Endometrial microvascular endothelial cells (primary cell): ENCODE data around the gene PLD6. TPM values are rescaled to one million over a fixed set of nuclear protein-coding genes. Genes with fewer than 3 reads are reported as not detected.
"Not testable (repeated sequence)": the region's sequence is repeated elsewhere in the genome, so short reads cannot be mapped to it uniquely, and the experiment has no call there.

Source experiments
- in situ Hi-C: cut with HindIII; loops from 2 replicates; pipeline ENCODE4 v1.10.0; 2017; ENCODE audit warnings: low sequenced_read_pairs, low pct_unique_long_range_greater_than_20kb; ENCODE audit errors: inconsistent ontology term
- total RNA-seq: library from RNA; depleted of rRNA; stranded (reverse); fragments of >200 nt; gene quantifications from one replicate; pipeline ENCODE4 v1.2.3, GENCODE V29; 2015; ENCODE audit errors: inconsistent ontology term

PLD6 gene, protein sequence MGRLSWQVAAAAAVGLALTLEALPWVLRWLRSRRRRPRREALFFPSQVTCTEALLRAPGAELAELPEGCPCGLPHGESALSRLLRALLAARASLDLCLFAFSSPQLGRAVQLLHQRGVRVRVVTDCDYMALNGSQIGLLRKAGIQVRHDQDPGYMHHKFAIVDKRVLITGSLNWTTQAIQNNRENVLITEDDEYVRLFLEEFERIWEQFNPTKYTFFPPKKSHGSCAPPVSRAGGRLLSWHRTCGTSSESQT
- 5.4 TPM for total RNA-seq

DNA sequence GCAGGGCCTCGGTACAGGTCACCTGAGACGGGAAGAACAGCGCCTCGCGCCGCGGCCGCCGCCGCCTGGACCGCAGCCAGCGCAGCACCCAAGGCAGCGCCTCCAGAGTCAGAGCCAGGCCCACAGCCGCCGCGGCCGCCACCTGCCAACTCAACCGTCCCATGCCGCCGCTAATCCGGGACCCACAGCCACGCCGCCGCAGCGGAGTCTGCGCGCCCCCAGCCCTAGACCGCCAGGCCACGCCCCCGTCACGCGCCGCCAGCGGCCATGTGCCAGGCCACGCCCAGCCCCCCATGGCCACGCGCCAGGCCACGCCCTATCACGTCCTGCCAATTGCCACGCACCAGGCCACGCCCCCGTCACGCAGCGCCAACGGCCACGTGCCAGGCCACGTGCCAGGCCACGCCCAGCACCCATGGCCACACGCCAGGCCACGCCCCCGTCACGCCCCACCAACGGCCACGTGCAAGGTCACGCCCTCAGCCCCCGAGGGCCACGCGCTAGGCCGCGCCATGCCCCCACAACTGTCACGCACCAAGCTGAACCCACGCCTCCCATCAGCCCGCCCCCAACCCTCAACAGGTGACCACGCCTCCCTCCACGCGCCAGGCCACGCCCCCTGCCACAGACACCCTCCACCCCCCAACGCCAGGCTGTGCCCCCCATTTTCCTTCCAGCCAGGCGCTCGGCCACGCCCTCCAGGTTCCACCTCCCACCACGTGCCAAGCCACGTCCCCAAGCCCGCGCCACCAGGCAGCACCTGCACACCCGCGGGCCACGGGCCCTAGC, at the start of gene PLD6:
Gene PLD6 (minus strand): TSS at position 210 of the 789 bp plus-strand sequence. CDS start 47 bp downstream, at position 163.
- in situ Hi-C loops, result no loop called here

DNA sequence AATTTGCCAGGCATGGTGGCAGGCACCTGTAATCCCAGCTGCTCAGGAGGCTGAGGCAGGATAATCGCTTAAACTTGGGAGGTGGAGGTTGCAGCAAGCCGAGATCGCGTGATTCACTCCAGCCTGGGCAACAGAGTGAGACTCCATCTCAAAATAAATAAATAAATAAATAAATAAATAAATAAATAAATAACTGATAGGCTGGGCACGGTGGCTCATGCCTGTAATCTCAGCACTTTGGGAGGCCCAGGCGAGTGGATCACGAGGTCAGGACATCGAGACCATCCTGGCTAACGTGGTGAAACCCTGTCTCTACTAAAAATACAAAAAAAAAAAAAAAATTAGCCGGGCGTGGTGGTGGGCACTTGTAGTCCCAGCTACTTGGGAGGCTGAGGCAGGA, 49.6 kb upstream of the PLD6 start:
- in situ Hi-C loops, result not testable (repeated sequence)

DNA sequence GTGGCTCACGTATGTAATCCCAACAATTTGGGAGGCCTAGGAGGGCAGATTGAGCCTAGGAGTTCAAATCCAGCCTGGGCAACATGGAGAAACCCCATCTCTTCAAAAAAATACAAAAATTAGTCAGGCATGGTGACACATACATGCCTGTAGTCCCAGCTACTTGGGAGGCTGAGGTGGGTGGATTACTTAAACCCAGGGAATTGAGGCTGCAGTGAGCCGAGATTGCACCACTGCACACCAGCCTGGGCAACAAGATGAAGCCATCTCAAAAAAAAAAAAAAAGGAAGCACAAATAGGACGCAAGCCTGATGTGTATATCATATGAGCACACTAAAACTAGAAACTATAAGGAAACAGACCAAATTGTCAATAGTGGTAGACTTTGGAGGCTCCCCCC, 47.9 kb upstream of the PLD6 start:
- in situ Hi-C loops, result no loop called here

DNA sequence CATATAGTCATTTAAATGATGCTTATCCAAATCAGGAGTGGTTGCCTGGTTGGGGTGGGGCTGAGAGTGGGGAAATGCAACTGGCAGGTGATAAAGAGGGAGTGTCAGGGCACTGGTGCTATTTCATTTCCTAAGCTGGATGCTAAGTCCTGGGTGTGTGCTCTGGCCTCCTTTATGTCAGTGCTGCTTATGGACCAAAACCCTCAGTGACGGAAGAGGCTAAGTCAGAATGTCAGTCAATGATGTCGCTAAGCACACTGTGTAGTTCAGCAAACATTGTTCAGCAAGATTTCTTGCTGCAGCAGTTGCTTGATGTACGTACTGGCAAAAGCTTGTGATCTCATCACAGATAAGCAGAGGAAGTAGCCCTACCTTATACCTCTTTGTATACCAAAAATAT, 47.3 kb upstream of the PLD6 start:
- in situ Hi-C loops, result no loop called here

DNA sequence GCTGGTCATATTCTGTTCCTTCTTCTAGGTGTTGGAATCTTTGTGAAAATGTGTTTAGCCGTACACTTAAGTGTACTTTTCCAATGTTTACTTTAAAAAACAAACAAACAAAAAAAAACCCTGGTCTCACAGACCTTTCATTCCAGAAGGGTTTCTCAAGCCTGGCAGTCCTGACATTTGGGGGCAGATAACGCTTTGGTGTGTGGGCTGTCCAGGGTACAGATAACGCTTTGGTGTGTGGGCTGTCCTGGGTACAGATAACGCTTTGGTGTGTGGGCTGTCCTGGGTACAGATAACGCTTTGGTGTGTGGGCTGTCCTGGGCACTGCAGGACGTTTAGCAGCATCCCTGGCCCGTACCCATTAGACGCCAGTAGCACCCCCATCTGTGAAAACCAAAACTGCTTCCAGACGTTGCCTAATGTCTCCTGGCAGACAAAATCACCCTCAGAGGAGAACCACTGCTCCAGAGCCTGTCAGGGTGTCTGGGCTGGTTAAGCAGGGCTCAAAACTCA, 46.1 kb upstream of the PLD6 start:
- in situ Hi-C loops, result no loop called here

DNA sequence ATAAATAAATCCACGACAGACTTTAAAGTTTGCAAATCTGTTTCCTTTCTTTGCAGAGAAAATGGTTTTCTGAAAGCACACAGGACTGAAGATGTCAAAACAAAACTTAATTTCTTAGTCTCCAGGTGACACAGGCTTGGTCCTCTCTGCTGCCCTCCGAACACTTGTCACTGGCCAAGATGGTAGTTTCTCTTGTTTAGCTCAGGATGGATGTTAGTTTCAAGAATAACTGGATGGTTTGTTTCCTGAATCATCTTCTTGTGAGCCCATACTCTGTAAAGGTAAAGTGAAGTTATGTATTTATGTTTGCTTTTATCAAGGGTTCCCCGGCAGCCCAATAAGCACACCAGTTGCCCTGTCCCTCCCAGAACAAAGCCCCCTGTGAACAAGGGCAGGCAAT, 40.7 kb upstream of the PLD6 start:
- in situ Hi-C loops, result no loop called here

DNA sequence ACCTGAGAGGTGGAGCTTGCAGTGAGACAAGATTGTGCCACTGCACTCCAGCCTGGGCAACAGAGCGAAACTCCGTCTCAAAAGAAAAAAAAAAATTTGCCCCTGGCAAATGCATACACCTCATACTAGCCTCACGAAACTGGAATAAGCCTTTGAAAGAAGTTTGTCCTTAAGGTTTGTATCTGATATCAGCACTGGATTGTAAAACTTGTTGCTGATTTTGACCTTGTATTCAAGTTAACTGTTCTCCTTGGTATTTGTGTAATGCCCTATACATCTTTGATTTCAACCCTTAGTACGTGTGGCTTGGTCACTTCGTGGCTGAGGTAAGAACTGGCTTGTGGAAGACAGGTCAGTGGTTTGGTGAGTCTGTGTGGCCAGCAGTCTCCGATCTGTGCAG, 37.0 kb upstream of the PLD6 start:
- in situ Hi-C loops, result no loop called here

DNA sequence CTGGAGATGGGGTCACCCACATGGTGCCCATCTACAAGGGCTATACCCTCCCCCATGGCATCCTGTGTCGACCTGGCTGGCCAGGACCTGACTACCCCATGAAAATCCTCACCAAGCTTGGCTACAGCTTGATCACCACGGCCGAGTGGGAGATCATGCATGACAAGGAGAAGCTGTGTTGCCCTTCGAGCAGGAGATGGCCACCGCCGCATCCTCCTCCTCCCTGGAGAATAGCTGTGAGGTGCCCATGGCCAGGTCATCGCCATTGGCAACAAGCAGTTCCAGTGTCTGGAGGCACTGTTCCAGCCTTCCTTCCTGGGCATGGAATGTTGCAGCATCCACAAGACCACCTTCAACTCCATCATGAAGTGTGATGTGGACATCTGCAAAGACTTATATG, 36.1 kb upstream of the PLD6 start:
- in situ Hi-C loops, result no loop called here

DNA sequence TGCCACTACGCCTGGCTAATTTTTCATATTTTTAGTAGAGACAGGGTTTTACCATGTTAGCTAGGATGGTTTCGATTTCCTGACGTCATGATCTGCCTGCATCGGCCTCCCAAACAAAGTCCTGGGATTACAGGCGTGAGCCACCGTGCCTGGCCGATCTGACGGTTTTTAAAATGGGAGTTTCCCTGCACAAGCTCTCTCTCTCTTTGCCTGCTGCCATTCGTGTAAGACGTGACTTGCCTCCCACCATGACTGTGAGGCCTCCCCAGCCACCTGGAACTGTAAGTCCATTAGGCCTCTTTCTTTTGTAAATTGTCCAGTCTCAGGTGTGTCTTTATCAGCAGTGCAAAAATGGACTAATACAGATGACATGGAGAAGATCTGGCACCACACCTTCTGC, 35.5 kb upstream of the PLD6 start:
- in situ Hi-C loops, result no loop called here

DNA sequence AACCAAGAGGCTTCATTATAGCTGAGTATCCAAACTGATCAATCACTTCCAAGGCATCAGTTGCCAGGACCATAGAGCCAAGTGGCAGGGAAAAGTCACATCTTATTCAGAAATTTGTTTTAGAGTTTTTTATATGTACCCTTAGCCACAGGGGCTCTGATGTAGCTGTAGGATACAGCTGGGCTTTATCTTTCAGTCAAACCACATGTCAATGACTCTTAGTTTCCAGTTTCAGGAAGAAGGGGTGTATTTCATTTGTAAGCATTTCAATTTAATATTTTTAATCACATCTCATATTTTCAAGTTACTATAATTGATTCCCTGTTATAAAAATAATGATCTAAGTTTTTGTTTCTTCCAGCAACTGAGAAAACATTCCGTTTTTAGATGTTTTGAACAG, 33.7 kb upstream of the PLD6 start:
- in situ Hi-C loops, result no loop called here

DNA sequence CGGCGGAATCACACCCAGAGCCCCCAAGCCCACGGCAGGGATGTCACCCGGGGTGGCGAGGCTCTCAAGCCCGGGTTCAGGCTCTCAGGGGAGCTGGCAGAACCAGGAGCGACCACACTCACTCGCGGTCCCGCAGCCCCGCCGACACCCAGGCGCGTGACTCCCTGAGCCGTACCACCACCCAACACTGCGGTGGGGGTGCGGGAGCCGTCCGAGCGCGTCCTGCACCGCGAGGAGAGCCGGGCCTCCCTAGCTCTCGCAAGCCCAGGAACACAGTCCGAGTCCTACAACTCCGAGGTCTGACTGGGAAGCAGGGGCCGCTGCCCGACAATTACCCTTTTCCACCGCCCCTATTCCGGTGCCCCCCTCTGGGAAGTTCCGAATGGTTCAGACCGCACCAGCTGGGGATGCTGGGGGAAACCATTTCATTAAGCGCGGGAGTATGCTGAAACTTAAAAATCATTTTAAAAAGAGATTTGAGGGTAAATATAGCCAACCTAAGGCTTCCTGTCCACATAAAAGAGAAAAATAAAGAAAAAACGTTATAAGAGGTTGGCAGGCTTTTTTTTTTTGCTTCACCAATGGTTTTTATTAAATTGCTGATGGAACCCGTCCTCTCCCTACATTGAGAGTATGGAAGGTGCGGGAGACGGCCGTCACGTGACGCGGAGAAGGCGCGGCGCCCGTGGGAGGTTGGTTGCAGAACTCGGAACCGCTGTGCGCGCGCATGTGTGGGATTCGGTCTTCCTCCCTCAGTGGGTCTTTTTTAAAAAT, 31.1 kb upstream of the PLD6 start, which contains the start of gene FLCN:
Gene FLCN (minus strand): TSS at position 143 of the 774 bp plus-strand sequence. CDS start 9,031 bp downstream, outside the sequence.
- in situ Hi-C loops, result no loop called here

DNA sequence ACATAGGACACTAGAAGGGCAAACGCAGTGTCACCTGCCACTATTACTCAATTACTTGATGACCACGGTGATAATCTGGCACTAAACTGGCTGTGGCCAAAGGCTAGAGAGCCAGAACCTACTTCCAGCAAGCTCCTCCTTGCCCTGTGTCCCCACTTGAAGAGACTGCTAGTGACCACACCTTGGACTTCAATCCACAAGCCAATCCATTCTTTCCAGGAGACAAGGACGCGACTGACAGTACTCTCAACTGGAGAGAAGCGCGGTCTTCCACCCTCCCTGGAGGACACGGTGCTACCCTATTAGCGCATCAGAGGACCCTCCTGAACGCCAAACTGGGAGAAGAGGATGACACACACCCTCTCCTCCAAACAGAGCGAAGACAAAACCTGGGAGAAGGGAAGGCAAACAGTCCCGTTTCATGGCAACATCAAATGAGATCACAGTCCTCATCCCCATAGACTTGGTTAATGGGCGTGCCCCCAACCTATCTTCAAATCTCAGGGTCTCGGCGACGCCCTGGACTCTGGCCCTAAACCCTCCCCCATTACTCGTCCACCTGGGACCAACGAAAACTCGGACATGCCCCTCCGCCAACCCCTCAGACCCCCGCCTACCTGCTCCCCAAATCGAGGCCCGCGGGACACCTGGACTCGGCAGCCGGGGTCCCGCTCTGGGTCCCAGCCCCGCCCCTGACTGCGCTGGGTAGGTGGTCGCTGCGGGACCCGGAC, 30.3 kb upstream of the PLD6 start:
- in situ Hi-C loops, result no loop called here

DNA sequence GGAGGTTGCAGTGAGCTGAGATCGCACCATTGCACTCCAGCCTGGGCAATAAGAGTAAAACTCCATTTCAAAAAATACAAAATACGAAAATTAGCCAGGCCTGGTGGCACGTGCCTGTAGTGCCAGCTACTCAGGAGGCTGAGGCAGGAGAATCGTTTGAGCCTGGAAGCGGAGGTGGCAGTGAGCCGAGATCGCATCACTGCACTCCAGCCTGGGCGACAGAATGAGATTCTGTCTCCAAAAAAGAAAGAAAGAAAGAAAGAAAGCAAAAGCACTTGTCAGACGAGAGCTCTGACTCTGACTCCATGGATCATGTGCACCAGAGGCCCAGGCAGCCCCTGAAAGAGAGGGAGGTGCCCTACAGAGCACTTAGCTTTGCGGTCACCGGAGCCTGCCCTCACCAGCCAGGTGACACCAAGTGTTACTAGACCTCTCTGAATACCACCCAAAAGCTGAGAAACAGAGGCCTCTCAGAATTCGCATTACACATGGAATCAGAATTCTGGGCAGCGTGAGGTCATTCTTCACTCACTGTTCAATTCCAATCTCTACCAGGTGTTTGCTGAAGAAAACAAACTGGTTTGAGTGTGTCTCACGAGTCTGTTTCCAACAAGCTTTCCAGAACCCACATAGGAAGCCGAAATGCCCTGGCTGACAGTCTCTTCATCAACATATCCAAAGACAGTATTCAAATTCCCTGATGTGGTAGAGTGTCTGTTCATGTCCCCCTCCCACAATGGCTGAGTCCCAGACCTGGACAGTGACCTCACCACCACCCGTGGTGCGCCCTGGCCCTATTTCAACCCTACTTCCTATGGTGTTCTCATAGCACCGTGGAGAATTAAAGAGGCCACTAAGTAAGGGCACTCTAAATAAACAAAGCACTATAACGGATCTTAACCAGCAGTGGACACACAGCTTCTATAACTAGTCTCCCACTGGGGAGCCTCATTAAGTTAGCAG, 29.4 kb upstream of the PLD6 start:
- in situ Hi-C loops, result no loop called here

DNA sequence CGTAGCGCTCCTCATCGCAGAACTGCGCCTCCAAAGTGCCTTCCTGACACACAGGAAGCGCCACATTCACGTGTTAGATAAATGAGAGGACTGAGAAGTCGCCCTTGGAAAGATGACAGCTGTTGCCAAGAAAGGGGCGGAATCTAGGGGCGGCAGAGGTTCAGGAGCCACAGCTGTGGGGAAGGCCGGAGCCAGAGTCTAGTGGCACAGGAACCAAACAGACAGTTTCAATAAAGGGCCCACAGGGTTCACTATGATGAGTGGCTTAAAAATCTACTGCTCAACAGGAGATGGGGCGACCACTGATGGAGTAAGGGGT, 26.1 kb upstream of the PLD6 start:
- in situ Hi-C loops, result no loop called here

DNA sequence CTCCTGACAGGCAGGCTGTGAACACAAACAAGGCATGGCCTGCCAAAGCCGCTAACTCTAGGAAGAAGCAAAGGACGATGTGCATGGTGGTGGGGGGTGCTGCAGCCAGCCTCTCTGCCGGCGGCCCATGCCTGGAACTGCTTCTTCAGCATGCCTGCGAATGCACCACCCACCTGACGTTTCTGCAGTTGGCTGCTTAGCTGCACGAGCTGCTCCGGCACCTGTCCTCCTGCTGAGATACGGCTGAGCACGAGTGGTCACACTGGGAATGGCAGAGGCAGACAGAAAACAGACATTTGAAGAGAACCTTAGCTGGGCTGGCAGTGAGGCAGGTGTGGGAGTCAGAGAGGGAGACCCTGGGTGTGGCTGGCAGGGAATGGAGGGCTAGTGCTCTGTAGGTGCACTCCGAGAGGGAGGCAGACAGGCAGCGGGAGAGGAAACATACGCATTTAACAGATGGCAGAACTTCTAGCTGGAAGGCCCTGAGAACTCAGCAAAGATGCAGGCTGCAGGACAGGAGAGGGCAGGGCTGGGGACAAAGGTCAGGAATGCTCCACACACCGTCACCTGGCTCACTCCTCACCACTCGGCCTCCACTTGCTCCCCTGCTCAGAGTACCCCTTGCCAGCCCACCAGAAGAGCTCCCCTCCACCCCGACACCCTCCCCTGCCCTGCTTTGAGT, 25.6 kb upstream of the PLD6 start:
- in situ Hi-C loops, result no loop called here

DNA sequence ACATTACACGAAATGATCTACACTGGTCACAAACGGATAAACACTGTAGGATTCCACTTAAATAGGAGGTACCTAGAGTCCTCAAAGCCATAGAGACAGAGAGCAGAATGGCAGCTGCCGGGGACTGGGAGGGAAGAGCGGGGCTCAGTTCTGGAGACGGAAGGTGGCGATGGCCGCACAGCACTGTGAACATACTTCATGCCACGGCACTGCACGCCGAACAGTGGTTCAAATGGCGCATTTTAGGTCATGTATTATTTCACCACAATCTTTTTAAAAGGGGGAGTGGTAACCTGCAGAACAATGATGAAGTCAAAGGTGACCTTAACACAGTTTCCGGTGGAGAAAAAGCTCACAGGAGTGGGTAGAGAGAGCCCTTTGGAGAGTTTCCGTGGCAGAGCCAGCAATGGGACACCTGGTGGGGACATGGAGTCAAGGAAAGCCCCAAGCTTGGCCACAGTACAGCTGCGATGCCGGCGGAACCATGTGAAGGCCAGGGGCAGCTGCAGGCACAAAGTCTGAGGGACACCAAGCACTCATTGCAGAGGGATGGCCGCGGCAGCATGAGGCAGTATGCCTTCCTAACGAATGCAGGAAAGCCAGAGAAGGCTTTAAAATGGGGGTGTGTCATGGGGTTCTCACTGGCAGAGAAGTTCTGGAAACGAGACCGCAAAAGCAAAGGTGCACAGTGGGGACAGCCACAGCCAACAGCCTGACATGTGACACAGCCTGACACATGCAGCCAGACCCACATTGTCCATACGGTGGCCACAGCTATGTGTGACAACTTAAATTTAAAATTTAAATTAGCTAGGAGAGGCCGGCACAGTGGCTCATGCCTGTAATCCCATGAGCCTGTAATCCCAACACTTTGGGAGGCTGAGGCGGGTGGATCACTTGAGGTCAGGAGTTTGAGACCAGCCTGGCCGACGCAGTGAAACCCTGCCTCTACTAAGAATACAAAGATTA, 23.6 kb upstream of the PLD6 start:
- in situ Hi-C loops, result no loop called here
